GM23338 (cell line): Measurements from ENCODE around the gene ST8SIA6. TPM values are rescaled to one million over a fixed set of nuclear protein-coding genes. Genes with fewer than 3 reads are reported as not detected.

Experiments
- ATAC-seq: fragments of 200-7000 bp; cut with Tn5 transposase; 3 replicates; pipeline ENCODE4 v1.9.1; 2020
- DNase-seq: peaks from one replicate; pipeline ENCODE4 v3.0.0-alpha.2; 2015; ENCODE audit warnings: low spot score
- H2AFZ ChIP-seq: fragments of 200-600 bp; sonication (generic); 2 replicates; pipeline ENCODE4 v1.8.0; 2016; ENCODE audit warnings: antibody characterized with exemption, mild to moderate bottlenecking, moderate library complexity
- H3F3A ChIP-seq: fragments of 200-600 bp; sonication (generic); replicated peaks from 2 replicates; pipeline ENCODE4 v1.8.0; 2017; ENCODE audit warnings: antibody characterized with exemption, mixed run types, low read depth
- H3K27ac ChIP-seq: fragments of 200-600 bp; sonication (generic); 2 replicates; pipeline ENCODE4 v1.6.1; 2016; ENCODE audit warnings: low read depth
- H3K27me3 ChIP-seq: fragments of 200-600 bp; sonication (generic); 2 replicates; pipeline ENCODE4 v1.8.0; 2016; ENCODE audit warnings: mild to moderate bottlenecking, mixed run types, moderate library complexity; ENCODE audit not compliant: insufficient read depth
- H3K36me3 ChIP-seq: fragments of 200-600 bp; sonication (generic); 2 replicates; pipeline ENCODE4 v1.8.0; 2016; ENCODE audit warnings: mild to moderate bottlenecking; ENCODE audit not compliant: insufficient read depth
- H3K4me1 ChIP-seq: fragments of 200-600 bp; sonication (generic); 2 replicates; pipeline ENCODE4 v1.8.0; 2016; ENCODE audit warnings: mild to moderate bottlenecking, moderate library complexity; ENCODE audit not compliant: insufficient read depth
- H3K4me2 ChIP-seq: fragments of 200-600 bp; sonication (generic); 2 replicates; pipeline ENCODE4 v1.7.1; 2017; ENCODE audit warnings: mixed run types
- H3K4me3 ChIP-seq: fragments of 200-600 bp; sonication (generic); 2 replicates; pipeline ENCODE4 v1.6.1; 2016; ENCODE audit warnings: mixed run types
- H3K79me2 ChIP-seq: fragments of 200-600 bp; sonication (generic); replicated peaks from 2 replicates; pipeline ENCODE4 v1.8.0; 2017; ENCODE audit warnings: mild to moderate bottlenecking; ENCODE audit not compliant: insufficient read depth
- H3K9me2 ChIP-seq: fragments of 200-600 bp; sonication (generic); 2 replicates; pipeline ENCODE4 v1.8.0; 2017; ENCODE audit not compliant: insufficient read depth
- H4K20me1 ChIP-seq: fragments of 200-600 bp; sonication (generic); replicated peaks from 2 replicates; pipeline ENCODE4 v1.8.0; 2017; ENCODE audit warnings: mild to moderate bottlenecking; ENCODE audit not compliant: insufficient read depth
- H3K27ac Mint-ChIP-seq: 2 replicates; pipeline ENCODE4 v1.8.0; 2020; ENCODE audit warnings: inconsistent platforms, mild to moderate bottlenecking, moderate library complexity, mixed read lengths
- H3K27me3 Mint-ChIP-seq: 3 replicates; pipeline ENCODE4 v1.8.0; 2022; ENCODE audit warnings: low read depth, mild to moderate bottlenecking, moderate library complexity, mixed read lengths, inconsistent platforms; ENCODE audit not compliant: insufficient read depth, poor library complexity
- H3K36me3 Mint-ChIP-seq: 3 replicates; pipeline ENCODE4 v1.8.0; 2021; ENCODE audit warnings: low read depth, mild to moderate bottlenecking, inconsistent platforms, moderate library complexity, mixed read lengths
- H3K4me1 Mint-ChIP-seq: 3 replicates; pipeline ENCODE4 v1.8.0; 2020; ENCODE audit warnings: mild to moderate bottlenecking, inconsistent platforms, mixed read lengths
- H3K4me3 Mint-ChIP-seq: 3 replicates; pipeline ENCODE4 v1.8.0; 2021; ENCODE audit warnings: moderate library complexity, mild to moderate bottlenecking, inconsistent platforms, mixed read lengths
- H3K9me3 Mint-ChIP-seq: 3 replicates; pipeline ENCODE4 v1.8.0; 2020; ENCODE audit warnings: moderate library complexity, mild to moderate bottlenecking, inconsistent platforms, mixed read lengths
- CTCF ChIP-seq, 2 experiments: fragments of 200-600 bp in 1 of 2; sonication (generic) in 1 of 2; conservative IDR thresholded peaks; 2 replicates each; pipeline versions ENCODE4 v1.5.1 to v1.6.1; 2016 to 2017; ENCODE audit warnings: antibody characterized with exemption in 2 of 2, low read depth in 2 of 2, mild to moderate bottlenecking in 2 of 2, moderate library complexity in 1 of 2
- ETS1 ChIP-seq: IDR thresholded peaks from 2 replicates; pipeline ENCODE4 v1.6.1; 2016; ENCODE audit warnings: antibody characterized with exemption
- EZH2 ChIP-seq: fragments of 200-600 bp; sonication (generic); IDR thresholded peaks from one replicate; pipeline ENCODE4 v1.8.0; 2017; ENCODE audit warnings: antibody characterized with exemption, mild to moderate bottlenecking, low read depth; ENCODE audit not compliant: unreplicated experiment
- EZH2phosphoT487 ChIP-seq: fragments of 200-600 bp; sonication (generic); IDR thresholded peaks from one replicate; pipeline ENCODE4 v1.8.1; 2018; ENCODE audit warnings: antibody characterized with exemption; ENCODE audit not compliant: unreplicated experiment
- JUNB ChIP-seq: IDR thresholded peaks from one replicate; pipeline ENCODE4 v1.6.1; 2016; ENCODE audit warnings: antibody characterized with exemption; ENCODE audit not compliant: unreplicated experiment
- NANOG ChIP-seq: IDR thresholded peaks from 2 replicates; pipeline ENCODE4 v1.6.1; 2016; ENCODE audit warnings: antibody characterized with exemption, borderline replicate concordance
- REST ChIP-seq: IDR thresholded peaks from one replicate; pipeline ENCODE4 v1.6.1; 2018; ENCODE audit warnings: antibody characterized with exemption; ENCODE audit not compliant: unreplicated experiment
- ZNF331 ChIP-seq: fragments of 250-450 bp; sonication (Bioruptor Pico); IDR thresholded peaks from 2 replicates; pipeline ENCODE4 v1.5.0; 2020; ENCODE audit warnings: low read depth, mild to moderate bottlenecking, moderate library complexity
- ZNF462 ChIP-seq: fragments of 250-450 bp; sonication (Bioruptor Pico); IDR thresholded peaks from 2 replicates; pipeline ENCODE4 v1.5.0; 2020; ENCODE audit warnings: mild to moderate bottlenecking, moderate library complexity
- polyA plus RNA-seq: library from polyadenylated mRNA; unstranded; fragments of >200 nt; fragmentation: Nextera tagmentation; extraction: Ambion mirVana; gene quantifications from 2 replicates; pipeline ENCODE4 v1.2.1, GENCODE V29; 2016
- total RNA-seq: library from RNA; depleted of rRNA; stranded (reverse); fragments of >200 nt; shearing (Covaris generic); gene quantifications from 2 replicates; pipeline ENCODE4 v1.2.3, GENCODE V29; 2014

Gene ST8SIA6
- total and polyA plus RNA-seq, 2 experiments from 2014 or later = 1.6 to 2.3 TPM

- TF ChIP-seq CTCF (conservative IDR thresholded peaks at IDR 0.05; ENCODE audit: low read depth in 2 of 2) (no peak), JUNB (no peak), ZNF331 (CRISPR knock-in tag) (no peak), NANOG (no peak)
Observed at GRCh38 chr10:17413876-17414275, 40.5 kb downstream of the ST8SIA6 start (continued).

GRCh38 chr10:17412323-17412722 is 42.1 kb downstream of the ST8SIA6 start:
- Histone ChIP-seq H3K4me3 (no peak overlapping the region), H3K27ac (no peak overlapping the region), H3K4me2 (no peak overlapping the region), H4K20me1 (no peaks in the 10 kb centered on the region), H2AFZ (peak overlapping the region; percentile 67; the same call in 1 of the 2 replicates), H3F3A (no peaks in the 10 kb centered on the region), H3K27me3 (no peaks in the 10 kb centered on the region), H3K79me2 (no peaks in the 10 kb centered on the region), H3K4me1 (no peaks in the 10 kb centered on the region; the same call in none of the 2 replicates), H3K9me2 (no peaks in the 10 kb centered on the region), H3K36me3 (no peaks in the 10 kb centered on the region)
- Mint-ChIP-seq H3K9me3 (no peaks in the 10 kb centered on the region), H3K4me3 (no peak overlapping the region), H3K27me3 (peaks cover 6% of the 10 kb centered on the region), H3K27ac (no peak overlapping the region), H3K4me1 (peaks cover 2% of the 10 kb centered on the region), H3K36me3 (no peaks in the 10 kb centered on the region)
- DNase-seq (peak; percentile 65), ATAC-seq (peak; percentile 97)
- TF ChIP-seq ETS1 = no peak
- TF ChIP-seq EZH2phosphoT487 = no peak
- TF ChIP-seq ZNF462 (CRISPR knock-in tag) = no peak
- no peak for TF ChIP-seq EZH2
- TF ChIP-seq REST = no peak
- no peak for TF ChIP-seq NANOG
- no peak for TF ChIP-seq ZNF331 (CRISPR knock-in tag)
- TF ChIP-seq JUNB = no peak
- TF ChIP-seq CTCF (conservative IDR thresholded peaks at IDR 0.05; ENCODE audit: low read depth in 2 of 2) = peak; percentile 54 to 70
